HG03558 (cell line): Measurements from ENCODE around the gene GPX3.

ENCODE experiments used
- ATAC-seq: cut with Tn5 transposase; IDR thresholded peaks from one replicate; pipeline ENCODE4 v1.9.1; 2021; ENCODE audit warnings: moderate number of reproducible peaks; ENCODE audit not compliant: unreplicated experiment; ENCODE audit errors: extremely low read depth

The GPX3 gene

GRCh38 chr5:151072630-151073025 lies 52.2 kb downstream of the GPX3 start:
- no peak for ATAC-seq

GRCh38 chr5:151073280-151073679 lies 52.9 kb downstream of the GPX3 start:
- no peak for ATAC-seq

GRCh38 chr5:151074557-151074956 lies 54.2 kb downstream of the GPX3 start:
- ATAC-seq: no peak

- no peak for ATAC-seq
Measured at GRCh38 chr5:151075698-151076331, 55.4 kb downstream of the GPX3 start.

- no peak for ATAC-seq
Measured at GRCh38 chr5:151076616-151077015, 56.2 kb downstream of the GPX3 start.

- ATAC-seq: no peak
Measured at GRCh38 chr5:151077419-151077818, 57.0 kb downstream of the GPX3 start.

- no peak for ATAC-seq
Measured at GRCh38 chr5:151077967-151078366, 57.6 kb downstream of the GPX3 start.
